HT1080 (cell line): Measurements from ENCODE around the gene ADD3. TPM values are rescaled to one million over a fixed set of nuclear protein-coding genes. Genes with fewer than 3 reads are reported as not detected.
A peak's percentile ranks its signal among the peaks of the same experiment; 100 is the strongest.
"Not testable (repeated sequence)": the region's sequence is repeated elsewhere in the genome, so short reads cannot be mapped to it uniquely, and the experiment has no call there.

Experiments used
- DNase-seq: peaks from one replicate; pipeline ENCODE4 v3.0.0-alpha.2; 2015; ENCODE audit warnings: low read depth
- total RNA-seq: library from RNA; depleted of rRNA; stranded (reverse); fragments of >200 nt; shearing (Covaris generic); gene quantifications from 2 replicates; pipeline ENCODE4 v1.2.3, GENCODE V29; 2014

The ADD3 gene
- total RNA-seq, 1 experiment from 2014 or later = 22.5 TPM

- DNase-seq = no peak
Measured at GRCh38 chr10:110101464-110102144, 93.8 kb downstream of the ADD3 start.

DNA sequence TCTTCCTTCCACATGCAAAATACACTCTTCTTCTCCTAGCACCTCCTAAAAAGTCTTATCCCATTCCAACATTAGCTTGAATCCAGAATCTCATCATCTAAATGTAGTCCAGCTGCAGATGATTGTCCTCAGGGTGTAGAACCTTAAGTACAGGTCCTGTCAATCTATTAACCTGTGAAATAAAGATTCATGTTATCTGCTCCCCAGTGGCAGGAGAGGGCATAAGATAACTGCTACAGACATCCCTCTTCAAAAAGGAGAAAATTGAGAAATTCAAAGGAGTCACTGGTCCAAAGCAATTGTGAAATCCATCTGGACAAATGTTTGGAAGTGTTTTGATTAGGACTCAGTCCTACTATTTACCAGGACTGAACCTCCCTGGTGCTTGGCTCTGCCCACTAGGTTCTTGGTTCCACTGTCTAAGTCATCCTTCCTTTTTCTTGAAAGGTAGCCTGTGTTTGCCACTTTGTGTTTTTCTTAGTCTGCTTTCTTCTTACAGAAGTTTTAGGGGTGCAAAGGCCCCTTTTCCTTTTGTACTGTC lies 96.2 kb downstream of the ADD3 start:
- no peak for DNase-seq

- DNase-seq = no peak
Measured at GRCh38 chr10:110105873-110106272, 98.1 kb downstream of the ADD3 start.

DNA sequence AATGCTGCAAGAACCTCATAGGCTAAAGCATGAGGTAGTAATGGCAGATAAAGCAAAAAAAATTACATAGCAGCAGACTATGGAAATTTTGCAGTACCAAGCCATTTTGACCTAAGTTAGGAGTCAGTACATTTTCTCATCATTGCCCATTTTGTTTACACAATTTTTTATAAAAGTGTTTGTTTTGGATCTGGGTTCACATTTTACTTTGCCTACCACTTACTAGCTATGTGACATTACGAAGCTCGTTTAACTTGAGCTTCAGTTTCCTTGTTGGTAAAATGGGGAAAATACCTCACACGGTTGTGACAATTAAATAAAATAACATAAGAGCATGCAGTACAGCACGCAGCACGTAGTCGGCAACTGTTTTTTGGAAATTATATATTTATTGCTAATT lies 99.6 kb downstream of the ADD3 start:
- DNase-seq = no peak

DNA sequence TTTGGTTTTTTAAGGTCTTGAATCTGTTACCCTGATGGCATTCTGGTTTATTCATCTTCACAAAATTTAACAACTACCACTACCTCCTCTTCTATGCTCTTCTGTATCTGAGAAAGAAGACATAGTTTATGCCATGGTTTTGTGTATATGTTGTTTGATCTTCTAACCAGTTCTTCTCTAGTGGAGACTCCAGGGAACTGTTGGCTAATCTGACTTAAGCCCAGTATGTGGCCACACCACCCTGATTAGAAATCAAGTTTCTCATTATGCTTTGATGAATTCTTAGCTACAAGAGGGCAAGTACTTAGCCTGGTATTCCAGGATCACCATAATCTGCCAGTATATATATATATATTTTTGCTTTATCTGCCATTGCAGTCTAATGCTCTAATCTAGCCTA lies 100.1 kb downstream of the ADD3 start:
- no peak for DNase-seq

- no peak for DNase-seq
Measured at GRCh38 chr10:110109511-110109910, 101.7 kb downstream of the ADD3 start.

GRCh38 chr10:110110338-110110737 lies 102.6 kb downstream of the ADD3 start:
- no peak for DNase-seq

GRCh38 chr10:110113670-110114337 lies 106.0 kb downstream of the ADD3 start:
- DNase-seq = no peak

DNA sequence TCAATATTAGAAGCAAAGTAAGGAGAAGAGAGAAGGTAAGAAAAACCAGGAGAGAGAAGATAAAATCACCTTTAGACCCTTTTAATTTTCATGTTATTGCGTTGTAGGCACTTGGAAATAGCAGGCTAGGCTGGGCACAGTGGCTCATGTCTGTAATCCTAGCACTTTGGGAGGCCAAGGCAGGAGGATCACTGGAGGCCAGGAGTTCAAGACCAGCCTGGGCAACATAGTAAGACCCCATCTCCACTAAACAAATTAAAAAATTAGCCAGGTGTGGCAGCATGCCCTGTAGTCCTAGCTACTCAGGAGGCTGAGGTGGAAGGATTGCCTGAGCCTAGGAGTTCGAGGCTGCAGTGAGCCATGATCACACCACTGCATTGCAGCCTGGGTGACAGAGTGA lies 106.9 kb downstream of the ADD3 start:
- not testable (repeated sequence) for DNase-seq

- no peak for DNase-seq
Measured at GRCh38 chr10:110115784-110116520, 108.2 kb downstream of the ADD3 start.

- no peak for DNase-seq
Measured at GRCh38 chr10:110118891-110119621, 111.3 kb downstream of the ADD3 start.

- no peak for DNase-seq
Measured at GRCh38 chr10:110123594-110123993, 115.8 kb downstream of the ADD3 start.

- no peak for DNase-seq
Measured at GRCh38 chr10:110129490-110129889, 121.7 kb downstream of the ADD3 start.

DNA sequence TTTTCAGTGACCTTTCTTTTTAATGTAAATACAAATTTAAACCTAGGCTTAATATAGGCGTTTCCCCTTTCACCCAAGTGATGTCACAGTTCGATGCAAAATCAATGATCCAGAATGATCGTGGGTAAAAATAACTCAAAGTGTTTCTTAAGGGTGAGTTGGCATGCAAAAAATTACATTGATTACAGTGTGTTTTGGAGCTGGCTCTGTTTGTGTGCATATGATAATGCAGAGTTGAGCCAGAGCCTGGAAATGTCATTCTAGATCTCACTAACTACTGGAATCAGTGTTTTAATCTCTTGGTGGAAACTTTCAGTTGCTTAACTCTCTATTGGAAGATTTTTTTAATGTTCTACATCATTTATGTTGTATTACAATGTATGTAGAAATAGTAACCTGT lies 127.1 kb downstream of the ADD3 start:
- no peak for DNase-seq

DNA sequence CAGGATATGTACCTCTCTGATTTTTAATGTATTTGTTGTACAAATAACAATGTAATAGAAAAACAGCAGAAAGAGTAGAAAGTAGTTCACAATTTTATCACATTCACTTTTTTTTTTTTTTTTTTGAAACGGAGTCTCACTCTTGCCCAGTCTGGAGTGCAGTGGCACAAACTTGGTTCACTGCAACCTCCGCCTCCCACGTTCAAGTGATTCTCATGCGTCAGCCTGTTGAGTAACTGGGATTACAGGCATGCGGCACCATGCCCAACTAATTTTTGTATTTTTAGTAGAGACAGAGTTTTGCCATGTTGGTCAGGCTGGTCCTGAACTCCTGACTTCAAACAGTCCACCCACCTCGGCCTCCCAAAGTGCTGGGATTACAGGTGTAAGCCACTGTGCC lies 128.1 kb downstream of the ADD3 start:
- DNase-seq = not testable (repeated sequence)

- DNase-seq = peak; percentile 71
Measured at GRCh38 chr10:110137142-110137545, 129.4 kb downstream of the ADD3 start.

- DNase-seq = peak; percentile 54
Measured at GRCh38 chr10:110138197-110138812, 130.5 kb downstream of the ADD3 start.

DNA sequence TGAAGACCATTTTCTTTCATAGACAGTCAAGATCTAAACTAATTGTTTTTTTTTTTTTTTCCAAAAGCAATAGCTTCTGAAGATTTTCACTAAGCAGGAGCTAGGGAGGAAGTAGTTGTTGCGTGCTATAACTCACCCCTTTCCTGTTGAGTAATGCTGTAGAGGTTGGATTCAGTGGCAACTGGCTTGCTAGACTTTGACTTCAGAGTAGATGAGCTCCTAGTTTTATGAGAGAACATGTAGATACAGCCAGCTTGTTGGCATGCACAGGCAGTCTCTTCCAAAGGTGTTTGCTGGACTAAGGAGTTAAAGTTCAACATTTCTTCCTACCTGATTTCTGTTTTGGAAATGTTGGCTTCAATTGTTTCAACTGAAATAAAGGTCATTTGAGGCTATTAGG lies 133.4 kb downstream of the ADD3 start:
- peak; percentile 83 for DNase-seq

- DNase-seq = peak; percentile 21
Measured at GRCh38 chr10:110141871-110142635, 134.3 kb downstream of the ADD3 start.

DNA sequence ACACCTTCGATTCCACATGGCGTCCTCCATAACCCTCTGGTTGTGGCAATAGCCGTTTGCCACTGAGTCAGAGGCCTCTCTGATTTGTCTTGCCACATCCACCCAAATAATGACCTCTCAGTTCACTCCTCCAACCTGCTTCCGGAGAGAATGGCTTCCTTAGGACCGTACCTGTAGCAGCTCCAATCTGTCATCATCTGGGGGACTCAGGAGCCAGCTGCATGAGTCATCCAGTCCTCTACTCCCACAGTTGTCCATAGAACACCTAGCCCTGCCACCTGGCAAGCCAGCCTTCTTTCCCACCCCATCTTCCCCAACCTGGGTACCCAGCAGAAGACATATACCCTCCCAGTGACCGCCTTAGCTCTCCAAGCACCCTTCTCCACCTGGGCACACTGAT lies 135.2 kb downstream of the ADD3 start:
- no peak for DNase-seq
